ENCODE results near the gene FAM181A.

FAM181A gene

GRCh38 chr14:93926873-93927799, at the start of gene FAM181A:
FAM181A (plus strand) TSS chr14:93927344; CDS start chr14:93928286, 942 bp downstream.
- H3K4me3 ChIP-seq (ENCODE audit: low read length) = peak within 1 kb of the TSS; percentile 54
- H3K4me1 ChIP-seq (ENCODE audit: insufficient read depth, low read length) = peaks cover 48% of the 10 kb centered on the region
- H3K9me3 ChIP-seq (ENCODE audit: low read length) = no peaks in the 10 kb centered on the region
- no peaks in the 10 kb centered on the region for H3K27me3 ChIP-seq (ENCODE audit: insufficient read depth, low read length)
- peaks cover 10% of the 10 kb centered on the region for H3K36me3 ChIP-seq (ENCODE audit: insufficient read depth, low read length)
- no peak within 1 kb of the TSS for H2AFZ ChIP-seq (ENCODE audit: low read depth, low read length)

- Histone ChIP-seq H3K27me3 (ENCODE audit: insufficient read depth, low read length) (no peaks in the 10 kb centered on the region), H3K9me3 (ENCODE audit: low read length) (no peaks in the 10 kb centered on the region), H3K4me1 (ENCODE audit: insufficient read depth, low read length) (no peaks in the 10 kb centered on the region), H2AFZ (ENCODE audit: low read depth, low read length) (no peak overlapping the region), H3K36me3 (ENCODE audit: insufficient read depth, low read length) (no peaks in the 10 kb centered on the region), H3K4me3 (ENCODE audit: low read length) (no peak overlapping the region)
These were observed 48.9 kb upstream of the FAM181A start for GRCh38 chr14:93878212-93878611.

- Histone ChIP-seq H3K4me1 (ENCODE audit: insufficient read depth, low read length) (no peaks in the 10 kb centered on the region), H3K4me3 (ENCODE audit: low read length) (no peak overlapping the region), H3K36me3 (ENCODE audit: insufficient read depth, low read length) (no peaks in the 10 kb centered on the region), H3K27me3 (ENCODE audit: insufficient read depth, low read length) (no peaks in the 10 kb centered on the region), H3K9me3 (ENCODE audit: low read length) (no peaks in the 10 kb centered on the region), H2AFZ (ENCODE audit: low read depth, low read length) (no peak overlapping the region)
These were observed 48.3 kb upstream of the FAM181A start for GRCh38 chr14:93878871-93879270.

- no peaks in the 10 kb centered on the region for H3K9me3 ChIP-seq (ENCODE audit: low read length)
- H3K4me1 ChIP-seq (ENCODE audit: insufficient read depth, low read length) = no peaks in the 10 kb centered on the region
- H2AFZ ChIP-seq (ENCODE audit: low read depth, low read length) = no peak overlapping the region
- H3K27me3 ChIP-seq (ENCODE audit: insufficient read depth, low read length) = no peaks in the 10 kb centered on the region
- no peak overlapping the region for H3K4me3 ChIP-seq (ENCODE audit: low read length)
- no peaks in the 10 kb centered on the region for H3K36me3 ChIP-seq (ENCODE audit: insufficient read depth, low read length)
These were observed 47.7 kb upstream of the FAM181A start for GRCh38 chr14:93879362-93879983.

- no peaks in the 10 kb centered on the region for H3K36me3 ChIP-seq (ENCODE audit: insufficient read depth, low read length)
- no peaks in the 10 kb centered on the region for H3K27me3 ChIP-seq (ENCODE audit: insufficient read depth, low read length)
- no peak overlapping the region for H2AFZ ChIP-seq (ENCODE audit: low read depth, low read length)
- H3K9me3 ChIP-seq (ENCODE audit: low read length) = no peaks in the 10 kb centered on the region
- H3K4me1 ChIP-seq (ENCODE audit: insufficient read depth, low read length) = no peaks in the 10 kb centered on the region
- H3K4me3 ChIP-seq (ENCODE audit: low read length) = no peak overlapping the region
These were observed 46.9 kb upstream of the FAM181A start for GRCh38 chr14:93880021-93880820.

- no peak overlapping the region for H2AFZ ChIP-seq (ENCODE audit: low read depth, low read length)
These were observed 42.2 kb upstream of the FAM181A start for GRCh38 chr14:93884950-93885349.

GRCh38 chr14:93888995-93889394, 38.1 kb upstream of the FAM181A start:
- H3K27me3 ChIP-seq (ENCODE audit: insufficient read depth, low read length) = peaks cover 25% of the 10 kb centered on the region

More at GRCh38 chr14:93884950-93885349, 42.2 kb upstream of the FAM181A start:
- Histone ChIP-seq H3K27me3 (ENCODE audit: insufficient read depth, low read length) (peaks cover 11% of the 10 kb centered on the region), H3K4me1 (ENCODE audit: insufficient read depth, low read length) (no peaks in the 10 kb centered on the region), H3K36me3 (ENCODE audit: insufficient read depth, low read length) (no peaks in the 10 kb centered on the region), H3K9me3 (ENCODE audit: low read length) (no peaks in the 10 kb centered on the region), H3K4me3 (ENCODE audit: low read length) (no peak overlapping the region)

GRCh38 chr14:93889739-93890483, 37.2 kb upstream of the FAM181A start:
- Histone ChIP-seq H3K4me3 (ENCODE audit: low read length) (no peak overlapping the region), H3K36me3 (ENCODE audit: insufficient read depth, low read length) (no peaks in the 10 kb centered on the region), H2AFZ (ENCODE audit: low read depth, low read length) (no peak overlapping the region), H3K4me1 (ENCODE audit: insufficient read depth, low read length) (peaks cover 18% of the 10 kb centered on the region), H3K27me3 (ENCODE audit: insufficient read depth, low read length) (peaks cover 25% of the 10 kb centered on the region), H3K9me3 (ENCODE audit: low read length) (no peaks in the 10 kb centered on the region)

More at GRCh38 chr14:93888995-93889394, 38.1 kb upstream of the FAM181A start:
- Histone ChIP-seq H3K36me3 (ENCODE audit: insufficient read depth, low read length) (no peaks in the 10 kb centered on the region), H3K9me3 (ENCODE audit: low read length) (no peaks in the 10 kb centered on the region), H2AFZ (ENCODE audit: low read depth, low read length) (no peak overlapping the region), H3K4me1 (ENCODE audit: insufficient read depth, low read length) (peaks cover 9% of the 10 kb centered on the region), H3K4me3 (ENCODE audit: low read length) (no peak overlapping the region)

GRCh38 chr14:93891756-93892504, 35.2 kb upstream of the FAM181A start:
- H3K9me3 ChIP-seq (ENCODE audit: low read length) = peaks cover 2% of the 10 kb centered on the region
- H3K27me3 ChIP-seq (ENCODE audit: insufficient read depth, low read length) = peaks cover 26% of the 10 kb centered on the region
- no peaks in the 10 kb centered on the region for H3K36me3 ChIP-seq (ENCODE audit: insufficient read depth, low read length)
- no peak overlapping the region for H3K4me3 ChIP-seq (ENCODE audit: low read length)
- H2AFZ ChIP-seq (ENCODE audit: low read depth, low read length) = no peak overlapping the region
- H3K4me1 ChIP-seq (ENCODE audit: insufficient read depth, low read length) = peaks cover 19% of the 10 kb centered on the region

GRCh38 chr14:93892505-93892839, 34.7 kb upstream of the FAM181A start:
- Histone ChIP-seq H3K4me3 (ENCODE audit: low read length) (no peak overlapping the region), H3K27me3 (ENCODE audit: insufficient read depth, low read length) (peaks cover 27% of the 10 kb centered on the region), H3K36me3 (ENCODE audit: insufficient read depth, low read length) (no peaks in the 10 kb centered on the region), H2AFZ (ENCODE audit: low read depth, low read length) (no peak overlapping the region), H3K4me1 (ENCODE audit: insufficient read depth, low read length) (peaks cover 19% of the 10 kb centered on the region), H3K9me3 (ENCODE audit: low read length) (peaks cover 2% of the 10 kb centered on the region)

GRCh38 chr14:93892923-93893558, 34.1 kb upstream of the FAM181A start:
- no peaks in the 10 kb centered on the region for H3K36me3 ChIP-seq (ENCODE audit: insufficient read depth, low read length)
- H3K4me3 ChIP-seq (ENCODE audit: low read length) = no peak overlapping the region
- peaks cover 27% of the 10 kb centered on the region for H3K27me3 ChIP-seq (ENCODE audit: insufficient read depth, low read length)
- no peak overlapping the region for H2AFZ ChIP-seq (ENCODE audit: low read depth, low read length)
- H3K9me3 ChIP-seq (ENCODE audit: low read length) = peaks cover 2% of the 10 kb centered on the region
- peaks cover 21% of the 10 kb centered on the region for H3K4me1 ChIP-seq (ENCODE audit: insufficient read depth, low read length)
